ENCODE data around the gene GLI1. TPM values are rescaled to one million over a fixed set of nuclear protein-coding genes. Genes with fewer than 3 reads are reported as not detected.
A peak's percentile ranks its signal among the peaks of the same experiment; 100 is the strongest.

Gene GLI1
- total and polyA plus RNA-seq, 5 donors from 2014 or later = 0.07 to 0.47 (median 0.18) TPM; not detected in 1

- Histone ChIP-seq H3K4me1 (ENCODE audit: control insufficient read depth, insufficient read depth, low read length, poor library complexity, severe bottlenecking) (peaks cover 29% of the 10 kb centered on the region), H3K27me3 (ENCODE audit: control insufficient read depth, insufficient read depth, low read length) (no peaks in the 10 kb centered on the region), H3K36me3 (ENCODE audit: control insufficient read depth, insufficient read depth, low read length) (no peaks in the 10 kb centered on the region), H3K4me3 (ENCODE audit: low read depth, low read length) (no peak overlapping the region), H3K27ac (ENCODE audit: insufficient read depth, low read length, poor library complexity, severe bottlenecking) (no peak overlapping the region), H3K9me3 (ENCODE audit: control insufficient read depth in 2 of 2, low read length in 2 of 2) (no peaks in the 10 kb centered on the region)
- Mint-ChIP-seq H3K27me3 (peaks cover 29% of the 10 kb centered on the region), H3K36me3 (no peaks in the 10 kb centered on the region), H3K27ac (peak overlapping the region in 1 of 3 donors; percentile 97), H3K9me3 (no peaks in the 10 kb centered on the region), H3K4me3 (peak overlapping the region in 1 of 4 donors; percentile 51), H3K4me1 (peaks cover 5 to 37% (median 24%) of the 10 kb centered on the region in 4 donors)
- ATAC-seq (ENCODE audit: low read depth in 2 of 2) (no peak), DNase-seq (no peak)
Measured at GRCh38 chr12:57456737-57457490, 2.7 kb upstream of the GLI1 start.

DNA sequence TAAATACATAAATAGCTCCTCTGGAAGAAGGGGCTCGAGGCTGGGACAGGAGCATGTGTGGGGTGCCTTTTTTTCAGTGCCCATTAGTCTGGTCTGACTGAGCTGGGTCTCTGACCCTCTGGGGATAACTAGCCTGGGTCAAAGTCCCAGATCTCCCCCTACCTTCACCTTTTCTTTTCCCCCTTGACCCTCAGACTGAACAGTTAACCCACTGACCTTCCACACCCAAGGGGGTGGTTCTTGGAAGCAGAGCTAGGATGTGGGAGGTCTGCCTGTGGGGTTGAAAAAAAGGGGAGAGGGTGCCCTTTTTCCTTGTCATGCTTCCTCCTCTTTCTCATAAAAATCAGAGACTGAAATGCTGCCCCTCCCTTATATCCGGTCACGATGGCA, 925 bp upstream of the GLI1 start:
- H3K9me3 Mint-ChIP-seq = no peaks in the 10 kb centered on the region
- Histone ChIP-seq H3K4me3 (ENCODE audit: low read depth, low read length) (peak overlapping the region; percentile 87), H3K9me3 (ENCODE audit: control insufficient read depth in 2 of 2, low read length in 2 of 2) (no peaks in the 10 kb centered on the region), H3K4me1 (ENCODE audit: control insufficient read depth, insufficient read depth, low read length, poor library complexity, severe bottlenecking) (peaks cover 40% of the 10 kb centered on the region), H3K27me3 (ENCODE audit: control insufficient read depth, insufficient read depth, low read length) (no peaks in the 10 kb centered on the region), H3K27ac (ENCODE audit: insufficient read depth, low read length, poor library complexity, severe bottlenecking) (peak overlapping the region; percentile 83), H3K36me3 (ENCODE audit: control insufficient read depth, insufficient read depth, low read length) (no peaks in the 10 kb centered on the region)
- peak overlapping the region; percentile 90 to 98 (median 97) for H3K27ac Mint-ChIP-seq
- ATAC-seq (ENCODE audit: low read depth in 2 of 2) (no peak), DNase-seq (no peak)
- no peaks in the 10 kb centered on the region for H3K36me3 Mint-ChIP-seq
- peak overlapping the region; percentile 96 to 100 (median 96) for H3K4me3 Mint-ChIP-seq
- peaks cover 40% of the 10 kb centered on the region for H3K27me3 Mint-ChIP-seq
- H3K4me1 Mint-ChIP-seq = peaks cover 5 to 49% (median 31%) of the 10 kb centered on the region in 4 donors

- no peaks in the 10 kb centered on the region for H3K9me3 ChIP-seq (ENCODE audit: control insufficient read depth in 2 of 2, low read length in 2 of 2)
- peak overlapping the region; percentile 90 to 98 (median 97) for H3K27ac Mint-ChIP-seq
- no peaks in the 10 kb centered on the region for H3K9me3 Mint-ChIP-seq
- no peaks in the 10 kb centered on the region for H3K27me3 ChIP-seq (ENCODE audit: control insufficient read depth, insufficient read depth, low read length)
- ATAC-seq (ENCODE audit: low read depth in 2 of 2) = peak; percentile 74 to 75
- H3K4me3 Mint-ChIP-seq = peak overlapping the region; percentile 96 to 100 (median 96)
- peak; percentile 89 to 97 (median 93) for DNase-seq
- peak overlapping the region; percentile 87 for H3K4me3 ChIP-seq (ENCODE audit: low read depth, low read length)
- peaks cover 5 to 49% (median 31%) of the 10 kb centered on the region in 4 donors for H3K4me1 Mint-ChIP-seq
- peak overlapping the region; percentile 83 for H3K27ac ChIP-seq (ENCODE audit: insufficient read depth, low read length, poor library complexity, severe bottlenecking)
- H3K36me3 ChIP-seq (ENCODE audit: control insufficient read depth, insufficient read depth, low read length) = no peaks in the 10 kb centered on the region
- H3K27me3 Mint-ChIP-seq = peaks cover 40% of the 10 kb centered on the region
- no peaks in the 10 kb centered on the region for H3K36me3 Mint-ChIP-seq
- H3K4me1 ChIP-seq (ENCODE audit: control insufficient read depth, insufficient read depth, low read length, poor library complexity, severe bottlenecking) = peaks cover 40% of the 10 kb centered on the region
Measured at GRCh38 chr12:57459055-57459749, 383 bp upstream of the GLI1 start.

DNA sequence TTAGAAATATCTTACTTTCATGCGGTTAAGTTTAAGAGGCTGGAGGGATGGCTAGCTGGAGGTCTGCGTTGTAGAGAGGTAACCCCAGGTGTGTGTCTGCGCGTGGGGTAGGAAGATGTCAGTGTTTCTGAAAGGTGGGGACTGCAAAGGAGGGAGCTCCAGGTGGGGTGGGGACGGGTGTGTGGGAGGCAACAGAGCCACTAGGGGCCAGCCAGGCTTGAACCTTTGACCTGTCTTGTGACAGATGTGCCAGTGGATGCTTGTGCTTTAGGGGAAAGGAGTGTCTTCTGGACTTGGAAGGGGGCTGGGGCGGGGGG, 841 bp downstream of the GLI1 start:
- Histone ChIP-seq H3K36me3 (ENCODE audit: control insufficient read depth, insufficient read depth, low read length) (no peaks in the 10 kb centered on the region), H3K27ac (ENCODE audit: insufficient read depth, low read length, poor library complexity, severe bottlenecking) (no peak overlapping the region), H3K27me3 (ENCODE audit: control insufficient read depth, insufficient read depth, low read length) (no peaks in the 10 kb centered on the region), H3K4me1 (ENCODE audit: control insufficient read depth, insufficient read depth, low read length, poor library complexity, severe bottlenecking) (peaks cover 40% of the 10 kb centered on the region), H3K4me3 (ENCODE audit: low read depth, low read length) (peak overlapping the region; percentile 51), H3K9me3 (ENCODE audit: control insufficient read depth in 2 of 2, low read length in 2 of 2) (no peaks in the 10 kb centered on the region)
- H3K36me3 Mint-ChIP-seq = no peaks in the 10 kb centered on the region
- H3K27me3 Mint-ChIP-seq = peaks cover 49% of the 10 kb centered on the region
- peaks cover 5 to 56% (median 34%) of the 10 kb centered on the region in 4 donors for H3K4me1 Mint-ChIP-seq
- ATAC-seq (ENCODE audit: low read depth in 2 of 2) (no peak), DNase-seq (peak in 1 of 3 donors; percentile 38)
- no peaks in the 10 kb centered on the region for H3K9me3 Mint-ChIP-seq
- peak overlapping the region; percentile 58 to 97 (median 59) for H3K27ac Mint-ChIP-seq
- peak overlapping the region; percentile 86 to 97 (median 92) for H3K4me3 Mint-ChIP-seq

DNA sequence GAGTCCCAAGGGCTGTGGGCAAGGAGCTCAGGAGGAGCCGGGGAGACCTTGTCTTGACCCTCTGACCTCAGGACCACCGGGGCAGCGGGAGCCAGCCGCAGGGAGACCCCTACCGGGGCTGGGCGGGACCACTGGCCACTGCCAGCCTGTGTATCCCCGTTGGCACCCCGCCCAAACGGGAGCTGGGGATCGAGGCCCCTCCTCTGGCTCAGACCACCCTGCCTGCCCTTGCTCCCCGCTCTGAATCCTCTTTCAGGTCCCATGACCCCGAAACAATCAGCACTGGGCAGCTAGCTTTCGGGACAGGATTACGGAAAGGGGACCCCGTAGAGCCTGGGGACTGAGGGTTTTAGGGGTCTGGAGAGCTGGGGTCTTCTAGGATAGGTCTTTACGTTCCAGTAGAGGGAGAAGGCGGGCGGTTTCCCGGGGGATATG, 1.3 kb downstream of the GLI1 start:
- Histone ChIP-seq H3K9me3 (ENCODE audit: control insufficient read depth in 2 of 2, low read length in 2 of 2) (no peaks in the 10 kb centered on the region), H3K27me3 (ENCODE audit: control insufficient read depth, insufficient read depth, low read length) (no peaks in the 10 kb centered on the region), H3K4me1 (ENCODE audit: control insufficient read depth, insufficient read depth, low read length, poor library complexity, severe bottlenecking) (peaks cover 40% of the 10 kb centered on the region), H3K36me3 (ENCODE audit: control insufficient read depth, insufficient read depth, low read length) (no peaks in the 10 kb centered on the region), H3K4me3 (ENCODE audit: low read depth, low read length) (no peak overlapping the region), H3K27ac (ENCODE audit: insufficient read depth, low read length, poor library complexity, severe bottlenecking) (no peak overlapping the region)
- peak overlapping the region; percentile 21 to 96 (median 72) for H3K4me3 Mint-ChIP-seq
- DNase-seq = no peak
- H3K27me3 Mint-ChIP-seq = peaks cover 47% of the 10 kb centered on the region
- ATAC-seq (ENCODE audit: low read depth in 2 of 2) = no peak
- no peak overlapping the region for H3K27ac Mint-ChIP-seq
- peaks cover 1% of the 10 kb centered on the region for H3K36me3 Mint-ChIP-seq
- peaks cover 5 to 59% (median 34%) of the 10 kb centered on the region in 4 donors for H3K4me1 Mint-ChIP-seq
- H3K9me3 Mint-ChIP-seq = no peaks in the 10 kb centered on the region

- H3K36me3 Mint-ChIP-seq = peaks cover 4% of the 10 kb centered on the region
- peaks cover 5 to 55% (median 31%) of the 10 kb centered on the region in 4 donors for H3K4me1 Mint-ChIP-seq
- Histone ChIP-seq H3K27ac (ENCODE audit: insufficient read depth, low read length, poor library complexity, severe bottlenecking) (no peak overlapping the region), H3K4me3 (ENCODE audit: low read depth, low read length) (peak overlapping the region; percentile 61), H3K27me3 (ENCODE audit: control insufficient read depth, insufficient read depth, low read length) (no peaks in the 10 kb centered on the region), H3K9me3 (ENCODE audit: control insufficient read depth in 2 of 2, low read length in 2 of 2) (no peaks in the 10 kb centered on the region), H3K4me1 (ENCODE audit: control insufficient read depth, insufficient read depth, low read length, poor library complexity, severe bottlenecking) (peaks cover 40% of the 10 kb centered on the region), H3K36me3 (ENCODE audit: control insufficient read depth, insufficient read depth, low read length) (no peaks in the 10 kb centered on the region)
- peak overlapping the region; percentile 21 to 96 (median 88) for H3K4me3 Mint-ChIP-seq
- no peak overlapping the region for H3K27ac Mint-ChIP-seq
- no peaks in the 10 kb centered on the region for H3K9me3 Mint-ChIP-seq
- ATAC-seq (ENCODE audit: low read depth in 2 of 2) = no peak
- H3K27me3 Mint-ChIP-seq = peaks cover 44% of the 10 kb centered on the region
- DNase-seq = peak in 1 of 3 donors; percentile 34
Measured at GRCh38 chr12:57461276-57461916, 1.8 kb downstream of the GLI1 start.

DNA sequence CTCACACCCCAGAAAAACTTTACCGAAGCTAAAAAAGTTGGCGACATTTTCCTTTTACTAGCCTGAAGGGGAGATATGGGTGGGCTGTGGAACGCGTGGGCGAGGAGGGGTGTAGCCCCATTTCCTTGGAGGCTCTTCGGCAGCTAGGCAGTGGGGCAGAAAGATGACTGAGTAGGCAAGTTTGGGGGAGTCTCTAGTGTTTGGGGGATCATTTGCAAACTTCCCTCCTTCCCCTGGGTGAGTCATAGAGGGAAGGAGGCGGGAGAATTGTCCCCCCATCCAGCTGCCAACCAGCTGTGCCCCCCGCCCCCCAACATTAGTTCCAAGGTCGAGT, 2.3 kb downstream of the GLI1 start:
- Mint-ChIP-seq H3K36me3 (peaks cover 4% of the 10 kb centered on the region), H3K9me3 (no peaks in the 10 kb centered on the region), H3K27me3 (peaks cover 44% of the 10 kb centered on the region), H3K27ac (peak overlapping the region in 1 of 3 donors; percentile 63), H3K4me1 (peaks cover 5 to 55% (median 31%) of the 10 kb centered on the region in 4 donors), H3K4me3 (peak overlapping the region; percentile 21 to 96 (median 88))
- Histone ChIP-seq H3K4me1 (ENCODE audit: control insufficient read depth, insufficient read depth, low read length, poor library complexity, severe bottlenecking) (peaks cover 40% of the 10 kb centered on the region), H3K9me3 (ENCODE audit: control insufficient read depth in 2 of 2, low read length in 2 of 2) (no peaks in the 10 kb centered on the region), H3K27me3 (ENCODE audit: control insufficient read depth, insufficient read depth, low read length) (no peaks in the 10 kb centered on the region), H3K4me3 (ENCODE audit: low read depth, low read length) (peak overlapping the region; percentile 61), H3K36me3 (ENCODE audit: control insufficient read depth, insufficient read depth, low read length) (no peaks in the 10 kb centered on the region), H3K27ac (ENCODE audit: insufficient read depth, low read length, poor library complexity, severe bottlenecking) (no peak overlapping the region)
- DNase-seq = no peak
- no peak for ATAC-seq (ENCODE audit: low read depth in 2 of 2)

Measured in CD4-positive, CD25-positive, alpha-beta regulatory T cell (primary cell).